Measurements from ENCODE around the gene MRAS. TPM values are rescaled to one million over a fixed set of nuclear protein-coding genes. Genes with fewer than 3 reads are reported as not detected.

The MRAS gene
- total RNA-seq, 1 donor from 2014 or later: 55.4 TPM

- Histone ChIP-seq H4K20me1 (ENCODE audit: insufficient read depth, low read length) (no peaks in the 10 kb centered on the region), H3K79me2 (ENCODE audit: insufficient read depth, low read length) (no peaks in the 10 kb centered on the region), H3K4me3 (ENCODE audit: insufficient read depth, low read depth, low read length) (no peak overlapping the region), H3K9me3 (ENCODE audit: insufficient read depth, low read depth, low read length) (no peaks in the 10 kb centered on the region), H3K27me3 (ENCODE audit: insufficient read depth, low read length) (no peaks in the 10 kb centered on the region), H3K27ac (ENCODE audit: low read depth, low read length) (no peak overlapping the region), H3K9ac (ENCODE audit: low read length) (no peak overlapping the region), H3K4me2 (ENCODE audit: low read length) (no peak overlapping the region), H3K4me1 (ENCODE audit: insufficient read depth, low read length) (no peaks in the 10 kb centered on the region), H3K36me3 (ENCODE audit: insufficient read depth, low read length) (peaks cover 5% of the 10 kb centered on the region), H2AFZ (ENCODE audit: low read depth, low read length) (no peak overlapping the region)
- FAIRE-seq (no peak), DNase-seq (ENCODE audit: low read depth) (no peak)
- TF ChIP-seq, protein P1, sequence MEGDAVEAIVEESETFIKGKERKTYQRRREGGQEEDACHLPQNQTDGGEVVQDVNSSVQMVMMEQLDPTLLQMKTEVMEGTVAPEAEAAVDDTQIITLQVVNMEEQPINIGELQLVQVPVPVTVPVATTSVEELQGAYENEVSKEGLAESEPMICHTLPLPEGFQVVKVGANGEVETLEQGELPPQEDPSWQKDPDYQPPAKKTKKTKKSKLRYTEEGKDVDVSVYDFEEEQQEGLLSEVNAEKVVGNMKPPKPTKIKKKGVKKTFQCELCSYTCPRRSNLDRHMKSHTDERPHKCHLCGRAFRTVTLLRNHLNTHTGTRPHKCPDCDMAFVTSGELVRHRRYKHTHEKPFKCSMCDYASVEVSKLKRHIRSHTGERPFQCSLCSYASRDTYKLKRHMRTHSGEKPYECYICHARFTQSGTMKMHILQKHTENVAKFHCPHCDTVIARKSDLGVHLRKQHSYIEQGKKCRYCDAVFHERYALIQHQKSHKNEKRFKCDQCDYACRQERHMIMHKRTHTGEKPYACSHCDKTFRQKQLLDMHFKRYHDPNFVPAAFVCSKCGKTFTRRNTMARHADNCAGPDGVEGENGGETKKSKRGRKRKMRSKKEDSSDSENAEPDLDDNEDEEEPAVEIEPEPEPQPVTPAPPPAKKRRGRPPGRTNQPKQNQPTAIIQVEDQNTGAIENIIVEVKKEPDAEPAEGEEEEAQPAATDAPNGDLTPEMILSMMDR (IDR thresholded peaks at IDR 0.05; ENCODE audit: insufficient read depth, low read depth, low read length): no peak
- TF ChIP-seq EZH2 (IDR thresholded peaks at IDR 0.05; ENCODE audit: insufficient read depth, low read length): no peak
- Mint-ChIP-seq H3K27ac (ENCODE audit: unreplicated experiment) (no peak overlapping the region), H3K36me3 (ENCODE audit: low read depth, unreplicated experiment) (peaks cover 50% of the 10 kb centered on the region), H3K9me3 (ENCODE audit: unreplicated experiment) (peaks cover 2% of the 10 kb centered on the region), H3K27me3 (ENCODE audit: low read depth, unreplicated experiment) (peaks cover 2% of the 10 kb centered on the region), H3K4me3 (ENCODE audit: unreplicated experiment) (no peak overlapping the region), H3K4me1 (ENCODE audit: low read depth, unreplicated experiment) (peaks cover 12% of the 10 kb centered on the region)
Observed at GRCh38 chr3:138401834-138402233, 53.5 kb downstream of the MRAS start.

DNA sequence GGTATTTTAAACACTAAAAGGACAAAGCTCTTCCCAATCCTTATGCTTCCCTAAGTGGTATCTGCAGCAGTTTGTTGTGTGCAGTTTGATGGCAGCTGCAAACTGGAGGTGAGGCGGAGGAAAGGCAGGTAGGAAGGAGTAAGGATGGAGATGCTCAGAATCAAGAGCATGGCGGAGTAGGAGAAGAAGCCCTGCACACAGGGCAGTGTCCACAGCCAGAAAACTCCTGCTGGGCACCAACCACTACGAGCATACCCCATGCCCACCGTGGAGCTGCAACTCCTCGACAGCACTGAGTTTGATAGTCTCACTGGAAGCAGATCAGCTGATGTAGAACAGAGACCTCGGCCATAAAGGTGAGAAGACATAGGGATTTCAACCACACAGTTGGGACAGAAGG is 55.7 kb downstream of the MRAS start:
- no peak overlapping the region for H3K4me3 Mint-ChIP-seq (ENCODE audit: unreplicated experiment)
- Histone ChIP-seq H3K9me3 (ENCODE audit: insufficient read depth, low read depth, low read length) (no peaks in the 10 kb centered on the region), H2AFZ (ENCODE audit: low read depth, low read length) (no peak overlapping the region), H3K27me3 (ENCODE audit: insufficient read depth, low read length) (no peaks in the 10 kb centered on the region), H3K4me3 (ENCODE audit: insufficient read depth, low read depth, low read length) (no peak overlapping the region), H4K20me1 (ENCODE audit: insufficient read depth, low read length) (no peaks in the 10 kb centered on the region), H3K36me3 (ENCODE audit: insufficient read depth, low read length) (peaks cover 5% of the 10 kb centered on the region), H3K9ac (ENCODE audit: low read length) (no peak overlapping the region), H3K79me2 (ENCODE audit: insufficient read depth, low read length) (no peaks in the 10 kb centered on the region), H3K4me2 (ENCODE audit: low read length) (no peak overlapping the region), H3K27ac (ENCODE audit: low read depth, low read length) (no peak overlapping the region), H3K4me1 (ENCODE audit: insufficient read depth, low read length) (no peaks in the 10 kb centered on the region)
- no peak for FAIRE-seq
- peaks cover 2% of the 10 kb centered on the region for H3K9me3 Mint-ChIP-seq (ENCODE audit: unreplicated experiment)
- no peak for DNase-seq (ENCODE audit: low read depth)
- H3K4me1 Mint-ChIP-seq (ENCODE audit: low read depth, unreplicated experiment): peaks cover 14% of the 10 kb centered on the region
- H3K27ac Mint-ChIP-seq (ENCODE audit: unreplicated experiment): no peak overlapping the region
- TF ChIP-seq, protein P1 (IDR thresholded peaks at IDR 0.05; ENCODE audit: insufficient read depth, low read depth, low read length): no peak
- no peak for TF ChIP-seq EZH2 (IDR thresholded peaks at IDR 0.05; ENCODE audit: insufficient read depth, low read length)
- peaks cover 45% of the 10 kb centered on the region for H3K36me3 Mint-ChIP-seq (ENCODE audit: low read depth, unreplicated experiment)
- H3K27me3 Mint-ChIP-seq (ENCODE audit: low read depth, unreplicated experiment): peaks cover 8% of the 10 kb centered on the region

DNA sequence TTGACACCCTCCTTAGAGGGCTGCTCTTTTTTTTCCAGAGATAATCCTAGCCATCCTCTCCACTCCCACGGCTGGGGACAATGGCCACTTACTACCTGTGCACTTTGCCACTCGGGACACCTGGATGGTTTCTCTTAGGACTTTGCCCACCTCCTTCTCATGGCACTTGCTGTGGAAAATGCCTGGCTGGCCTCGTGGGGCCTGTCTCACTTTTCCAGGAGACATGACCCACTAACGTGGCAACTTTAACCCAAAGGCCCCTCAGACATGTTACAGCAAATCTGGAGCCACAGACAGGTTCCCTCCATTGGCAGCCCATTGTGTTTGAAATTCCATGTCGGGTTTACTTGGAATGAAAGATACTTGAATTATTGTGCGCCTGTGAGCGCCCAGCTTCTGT is 56.6 kb downstream of the MRAS start:
- Histone ChIP-seq H3K4me1 (ENCODE audit: insufficient read depth, low read length) (no peaks in the 10 kb centered on the region), H3K4me2 (ENCODE audit: low read length) (no peak overlapping the region), H3K36me3 (ENCODE audit: insufficient read depth, low read length) (peaks cover 5% of the 10 kb centered on the region), H3K27ac (ENCODE audit: low read depth, low read length) (no peak overlapping the region), H3K9me3 (ENCODE audit: insufficient read depth, low read depth, low read length) (no peaks in the 10 kb centered on the region), H2AFZ (ENCODE audit: low read depth, low read length) (no peak overlapping the region), H3K27me3 (ENCODE audit: insufficient read depth, low read length) (no peaks in the 10 kb centered on the region), H3K4me3 (ENCODE audit: insufficient read depth, low read depth, low read length) (no peak overlapping the region), H4K20me1 (ENCODE audit: insufficient read depth, low read length) (no peaks in the 10 kb centered on the region), H3K9ac (ENCODE audit: low read length) (no peak overlapping the region), H3K79me2 (ENCODE audit: insufficient read depth, low read length) (no peaks in the 10 kb centered on the region)
- Mint-ChIP-seq H3K4me3 (ENCODE audit: unreplicated experiment) (no peak overlapping the region), H3K4me1 (ENCODE audit: low read depth, unreplicated experiment) (peaks cover 14% of the 10 kb centered on the region), H3K9me3 (ENCODE audit: unreplicated experiment) (peaks cover 2% of the 10 kb centered on the region), H3K27ac (ENCODE audit: unreplicated experiment) (no peak overlapping the region), H3K36me3 (ENCODE audit: low read depth, unreplicated experiment) (peaks cover 39% of the 10 kb centered on the region), H3K27me3 (ENCODE audit: low read depth, unreplicated experiment) (peaks cover 8% of the 10 kb centered on the region)
- no peak for TF ChIP-seq EZH2 (IDR thresholded peaks at IDR 0.05; ENCODE audit: insufficient read depth, low read length)
- TF ChIP-seq, protein P1 (IDR thresholded peaks at IDR 0.05; ENCODE audit: insufficient read depth, low read depth, low read length): no peak
- DNase-seq (ENCODE audit: low read depth) (no peak), FAIRE-seq (no peak)
